HEK293T (cell line): ENCODE data around the gene CD209.

Experiments used
- FOXK2 ChIP-seq: fragments of 450-650 bp; IDR thresholded peaks from 2 replicates; pipeline ENCODE4 v1.6.1; 2016; ENCODE audit warnings: mild to moderate bottlenecking
- FOXM1 ChIP-seq: fragments of 450-650 bp; IDR thresholded peaks from 2 replicates; pipeline ENCODE4 v1.6.1; 2017; ENCODE audit warnings: mild to moderate bottlenecking, borderline replicate concordance
- HDGF ChIP-seq: fragments of 450-650 bp; IDR thresholded peaks from 2 replicates; pipeline ENCODE4 v1.6.1; 2017; ENCODE audit warnings: antibody characterized with exemption, borderline replicate concordance
- TARDBP ChIP-seq: fragments of 450-650 bp; IDR thresholded peaks from 2 replicates; pipeline ENCODE4 v1.6.1; 2016
- ZNF384 ChIP-seq: fragments of 450-650 bp; IDR thresholded peaks from 2 replicates; pipeline ENCODE4 v1.6.1; 2016

- TF ChIP-seq FOXM1 (no peak), ZNF384 (no peak), FOXK2 (no peak), HDGF (no peak), TARDBP (no peak)
These were observed 16.4 kb upstream of the CD209 start for GRCh38 chr19:7763696-7764095.
